Nucleus accumbens (tissue), 56 donors: ENCODE results near the gene SLC23A2.

Experiments used
- DNase-seq, 56 donors: peaks; one replicate each; lab custom pipeline; 2025; lab: John Stamatoyannopoulos, UW

Gene SLC23A2

GRCh38 chr20:4828830-4829513 lies 172.3 kb downstream of the SLC23A2 start:
- DNase-seq, result no peak

DNA sequence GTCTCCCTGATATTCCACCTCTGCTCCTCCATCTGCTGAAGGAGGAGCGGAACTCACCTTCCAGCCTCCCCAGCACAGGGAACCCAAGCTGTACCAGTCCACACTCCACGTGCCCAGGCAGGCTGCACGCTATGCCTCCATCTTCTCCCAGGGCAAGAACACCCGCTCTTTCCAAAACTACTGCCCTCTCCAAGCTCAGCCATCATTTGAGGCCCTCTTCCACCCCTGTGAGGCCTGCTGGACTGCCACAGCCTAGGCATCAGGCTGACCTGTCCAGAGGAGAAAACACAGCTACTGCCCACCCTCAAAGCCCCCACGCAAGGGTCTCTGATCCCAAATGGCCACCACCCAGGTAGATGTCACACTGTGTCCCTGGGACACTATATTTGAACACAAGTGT lies 179.7 kb downstream of the SLC23A2 start:
- DNase-seq, result peak in 1 of 56 donors; percentile 25

DNA sequence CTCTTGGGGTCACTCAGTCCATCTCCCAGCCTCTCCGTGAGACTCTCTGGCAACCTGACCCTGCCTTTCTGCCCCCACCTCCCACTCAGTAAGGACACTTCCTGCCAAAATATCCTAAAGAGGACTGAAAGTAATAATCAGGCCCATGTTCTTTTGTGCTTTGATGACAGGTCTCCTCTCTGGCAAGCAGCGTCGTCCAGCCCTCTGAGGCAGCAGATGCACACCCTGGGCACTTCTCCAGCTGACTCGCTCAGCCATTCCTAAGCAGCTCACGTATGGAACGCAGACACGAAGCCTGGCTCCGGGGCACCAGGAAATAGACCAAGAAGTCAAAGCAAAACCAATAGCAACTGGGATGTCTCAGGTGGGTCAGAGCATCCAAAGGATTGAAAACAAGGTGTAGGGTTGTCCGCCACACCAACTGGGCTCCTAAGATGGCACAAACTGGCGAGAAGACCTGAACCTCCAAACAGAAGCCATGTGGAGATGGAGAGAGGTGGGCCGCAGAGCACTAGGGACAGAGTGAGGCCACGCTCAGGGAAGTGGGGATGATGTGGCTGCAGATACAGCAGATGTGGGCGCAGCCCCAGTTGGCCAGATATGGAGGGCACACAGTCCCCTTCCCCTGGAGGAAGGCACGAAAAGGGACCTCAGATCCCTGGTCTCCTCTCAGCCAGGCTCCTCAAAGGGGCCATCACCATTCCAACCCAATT lies 180.3 kb downstream of the SLC23A2 start:
- DNase-seq, result peak in 48 of 56 donors; percentile 16 to 87 (median 64)

GRCh38 chr20:4819901-4820300 lies 181.4 kb downstream of the SLC23A2 start:
- no peak for DNase-seq

DNA sequence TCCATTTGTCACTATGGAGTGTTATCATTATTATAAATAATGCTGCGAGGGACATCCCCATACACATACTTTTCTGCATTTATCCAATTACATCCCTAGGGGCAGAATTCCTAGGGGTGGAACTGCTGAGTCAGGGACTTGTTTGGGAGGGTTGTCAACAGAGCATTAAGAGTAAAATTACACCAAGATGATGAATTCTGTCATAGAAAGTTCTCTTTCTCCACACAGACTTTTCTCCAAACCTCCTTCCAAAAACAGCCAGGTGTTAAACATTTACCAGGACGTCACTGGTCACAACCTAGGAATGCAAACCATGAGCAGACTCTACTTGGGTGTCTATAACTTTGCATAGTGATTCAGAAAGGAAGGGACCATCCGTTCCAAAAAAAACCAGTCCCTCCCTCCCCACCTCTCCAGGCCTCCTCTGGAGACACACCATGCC lies 184.1 kb downstream of the SLC23A2 start:
- no peak for DNase-seq

GRCh38 chr20:4815628-4816027 lies 185.7 kb downstream of the SLC23A2 start:
- no peak for DNase-seq

GRCh38 chr20:4814696-4815252 lies 186.5 kb downstream of the SLC23A2 start:
- peak in 5 of 56 donors; percentile 8 to 44 (median 14) for DNase-seq

DNA sequence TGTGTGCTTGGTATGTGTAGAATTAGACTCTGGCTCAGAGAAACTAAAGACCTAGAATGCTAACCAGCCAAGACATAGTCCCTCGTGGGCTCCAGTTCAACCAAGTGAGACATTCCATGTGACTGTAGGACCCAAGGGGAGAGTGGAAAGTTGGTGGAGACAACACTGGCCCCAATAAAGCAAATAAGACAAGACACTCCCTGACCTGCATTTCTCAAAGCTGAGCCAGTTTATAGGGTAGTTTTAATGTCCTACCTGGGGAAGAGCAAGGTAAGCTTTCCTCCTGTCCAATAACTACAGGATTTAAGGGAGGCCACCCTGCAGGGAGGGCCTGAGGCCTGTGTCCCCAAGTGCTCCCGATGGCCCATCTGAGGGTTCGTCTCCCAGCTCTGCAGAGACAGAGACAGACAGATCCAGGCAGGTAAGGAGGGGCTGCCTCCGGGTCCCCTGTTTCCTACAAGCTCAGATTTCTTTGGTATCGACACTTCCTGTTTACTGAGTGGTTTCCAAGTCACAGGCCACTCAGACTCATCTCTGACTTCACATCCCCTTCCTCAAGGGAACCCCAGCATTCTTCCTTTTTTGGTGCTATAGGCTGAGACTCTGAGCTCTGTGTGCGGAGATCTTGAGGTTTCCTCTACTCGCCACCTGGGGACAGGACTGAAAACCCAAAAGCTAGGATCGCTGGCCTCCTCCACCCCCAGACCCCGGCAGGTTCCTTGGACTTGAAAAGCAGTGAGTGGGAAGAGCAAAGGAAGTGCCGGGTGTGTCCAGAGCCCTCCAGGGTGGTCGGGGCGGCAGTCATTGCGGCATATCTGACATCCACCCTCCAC lies 187.2 kb downstream of the SLC23A2 start:
- DNase-seq, result peak in 5 of 56 donors; percentile 6 to 26 (median 25)

- DNase-seq, result peak in 6 of 56 donors; percentile 10 to 39 (median 16)
Measured at GRCh38 chr20:4813076-4813862, 188.0 kb downstream of the SLC23A2 start.

DNA sequence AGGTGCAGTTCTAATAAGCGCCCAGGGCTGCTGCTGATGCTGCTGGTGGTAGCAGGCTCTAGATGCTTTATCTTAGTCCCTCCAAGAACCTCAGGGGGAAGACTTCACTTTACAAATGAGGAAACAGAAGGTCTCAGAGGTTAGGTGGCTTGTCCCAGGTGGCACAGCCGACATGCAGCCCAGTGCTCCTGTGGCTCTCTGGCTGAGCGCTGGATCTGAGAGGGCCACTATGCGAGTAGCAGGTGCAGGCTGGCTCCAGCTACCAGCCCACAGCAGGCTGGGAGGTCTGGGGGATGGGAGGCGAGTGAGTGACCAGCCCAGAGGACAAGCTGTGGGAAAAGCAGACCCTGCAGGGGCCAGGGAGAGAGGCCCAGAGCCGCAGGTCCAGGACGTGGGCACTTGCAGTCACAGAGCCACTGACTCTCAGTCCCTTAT lies 188.7 kb downstream of the SLC23A2 start:
- peak in 2 of 56 donors; percentile 15 to 39 for DNase-seq

DNA sequence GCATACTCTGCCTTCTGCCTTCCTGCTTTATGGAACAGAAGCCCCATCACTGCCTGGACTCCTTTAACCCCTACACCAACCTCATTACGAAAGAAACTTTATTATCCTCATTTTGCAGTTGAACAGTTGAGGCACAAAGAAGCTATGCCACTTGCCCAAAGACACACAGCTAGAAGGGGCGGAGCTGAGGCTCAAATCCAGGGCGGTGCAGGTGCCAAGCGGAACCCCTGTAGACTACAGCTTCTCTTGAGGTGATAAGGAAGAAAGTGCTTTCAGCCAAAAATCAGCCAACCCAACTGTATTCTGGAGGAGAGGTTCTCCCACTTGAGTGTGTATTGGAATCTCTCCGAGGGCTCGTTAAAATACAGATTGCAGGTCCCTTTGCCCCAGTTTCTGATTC lies 189.1 kb downstream of the SLC23A2 start:
- no peak for DNase-seq

DNA sequence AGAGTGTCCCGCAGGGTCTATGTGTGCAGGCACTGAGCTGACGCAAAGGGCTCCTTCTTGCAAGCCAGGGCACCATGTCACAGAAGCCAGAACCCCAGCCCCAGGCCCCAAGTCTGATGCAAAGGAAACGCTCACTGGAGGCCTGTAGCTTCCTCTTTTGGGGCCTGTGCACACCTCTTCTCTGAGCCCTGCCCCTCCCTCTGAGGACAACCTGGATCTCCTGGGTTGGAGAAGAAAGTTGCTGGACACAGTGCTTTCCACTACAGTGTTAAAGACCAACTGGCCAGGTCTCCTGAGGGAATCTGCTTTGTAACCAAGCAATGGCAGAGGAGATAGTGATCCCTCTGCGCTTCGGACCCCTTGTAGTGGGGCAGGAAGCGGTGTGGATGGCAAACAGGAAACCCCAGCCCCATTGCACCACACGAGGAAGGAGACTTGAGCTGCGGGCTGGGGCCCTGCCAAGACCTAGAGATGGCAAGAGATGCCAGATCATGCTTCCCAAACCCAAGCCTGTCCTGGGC lies 189.6 kb downstream of the SLC23A2 start:
- peak in 22 of 56 donors; percentile 9 to 54 (median 32) for DNase-seq

DNA sequence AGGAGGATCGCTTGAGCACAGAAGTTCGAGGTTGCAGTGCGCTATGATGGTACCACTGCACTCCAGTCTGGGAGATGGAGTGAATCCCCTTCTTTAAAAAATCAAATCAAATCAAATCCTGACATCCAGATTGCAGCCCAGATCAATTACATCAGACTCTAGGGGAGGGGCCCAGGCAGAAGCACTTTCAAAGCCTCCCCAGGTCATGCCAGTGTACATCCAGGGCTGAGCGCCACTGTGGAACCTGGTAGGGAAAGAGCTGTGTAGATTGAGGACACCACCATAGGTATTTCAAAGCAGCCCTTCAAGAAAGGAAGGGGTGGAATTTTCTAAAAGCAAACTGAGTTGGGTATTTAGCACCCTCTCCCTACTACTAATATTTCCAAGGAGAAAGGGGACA lies 190.1 kb downstream of the SLC23A2 start:
- DNase-seq, result no peak

GRCh38 chr20:4810426-4811019 lies 190.8 kb downstream of the SLC23A2 start:
- no peak for DNase-seq

DNA sequence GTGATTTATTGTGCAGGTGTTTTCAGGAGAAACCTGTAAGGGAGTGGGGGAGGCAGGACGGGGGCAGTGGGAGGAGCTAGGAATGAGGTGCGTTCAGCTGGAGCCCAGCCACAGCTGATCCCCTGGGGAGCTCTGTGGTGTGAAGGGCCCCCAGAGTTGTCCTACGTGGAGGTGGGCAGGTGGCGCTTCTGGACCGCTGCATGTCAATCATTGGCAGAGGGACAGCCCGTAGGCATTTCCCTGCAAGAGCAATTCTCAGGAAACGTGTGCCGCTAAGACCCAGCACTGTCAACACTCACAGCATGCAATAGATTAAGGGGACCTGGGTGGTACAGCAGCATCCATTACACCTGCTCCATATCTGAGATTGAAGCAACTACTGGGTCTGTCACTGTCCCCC lies 191.6 kb downstream of the SLC23A2 start:
- no peak for DNase-seq

GRCh38 chr20:4808872-4809271 lies 192.4 kb downstream of the SLC23A2 start:
- no peak for DNase-seq

GRCh38 chr20:4805663-4806449 lies 195.5 kb downstream of the SLC23A2 start:
- DNase-seq, result no peak

DNA sequence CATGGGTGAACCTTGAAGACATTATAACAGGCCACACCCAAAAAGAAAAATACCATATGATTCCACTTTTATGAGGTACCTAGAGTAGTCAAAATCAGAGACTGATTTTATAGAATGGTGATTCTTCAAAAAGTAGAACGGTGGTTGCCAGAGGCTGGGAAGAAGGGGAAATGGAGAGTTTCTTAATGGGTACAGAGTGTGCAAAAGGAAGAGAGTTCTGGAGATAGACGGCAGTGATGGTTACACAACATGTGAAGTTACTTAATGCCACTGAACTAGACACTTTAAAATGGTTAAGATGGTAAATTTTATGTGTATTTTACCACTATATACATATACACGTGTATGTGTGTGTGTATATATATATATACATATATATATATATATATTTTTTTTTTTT lies 198.8 kb downstream of the SLC23A2 start:
- no peak for DNase-seq
